Measurements from ENCODE around the gene SRP54. TPM values are rescaled to one million over a fixed set of nuclear protein-coding genes. Genes with fewer than 3 reads are reported as not detected.

SRP54 gene
- polyA plus RNA-seq, 3 donors = 24.9 to 33.6 (median 25.4) TPM

DNA sequence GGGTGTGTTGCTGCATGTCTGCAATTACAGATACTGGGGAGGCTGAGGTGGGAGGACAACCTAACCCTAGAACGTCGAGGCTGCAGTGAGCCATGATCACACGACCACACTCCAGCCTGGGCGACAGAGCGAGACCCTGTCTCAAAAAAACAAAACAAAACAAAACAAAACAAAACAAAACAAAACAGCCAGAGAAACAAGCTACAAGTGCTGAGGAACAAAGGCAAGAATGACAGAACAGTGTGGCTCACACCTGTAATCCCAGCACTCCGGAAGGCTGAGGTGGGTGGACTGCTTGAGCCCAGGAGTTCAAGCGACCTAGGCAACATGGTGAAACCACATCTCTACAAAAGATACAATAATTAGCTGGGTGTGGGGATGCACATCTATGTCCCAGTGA, 38.0 kb upstream of the SRP54 start:
- H3K9me3 Mint-ChIP-seq = peaks cover 5 to 19% (median 11%) of the 10 kb centered on the region in 7 donors
- H3K36me3 Mint-ChIP-seq = peaks cover 11% of the 10 kb centered on the region in 2 donors
- peaks cover 0 to 2% (median 0%) of the 10 kb centered on the region in 3 donors for H3K27me3 Mint-ChIP-seq (ENCODE audit: low read depth in 3 of 3)
- intact Hi-C loops (cut with micrococcal nuclease) = no loop called here
- Histone ChIP-seq H3K9me3 (replicated peaks in 1 of 2; ENCODE audit: control insufficient read depth in 1 of 2, insufficient read depth in 1 of 2, low read length in 2 of 2) (peaks cover 10 to 12% of the 10 kb centered on the region in 2 donors), H3K4me1 (ENCODE audit: control insufficient read depth in 1 of 2, insufficient read depth in 2 of 2, low read length in 2 of 2) (no peaks in the 10 kb centered on the region), H3K79me2 (ENCODE audit: insufficient read depth, low read length) (no peaks in the 10 kb centered on the region), H3K36me3 (replicated peaks in 1 of 2; ENCODE audit: control insufficient read depth in 1 of 2, insufficient read depth in 2 of 2, low read length in 2 of 2) (peaks cover 0 to 8% of the 10 kb centered on the region in 2 donors), H3K9ac (ENCODE audit: insufficient read depth, low read length, poor library complexity, severe bottlenecking) (no peak overlapping the region), H3K27me3 (ENCODE audit: control insufficient read depth in 2 of 2, insufficient read depth in 2 of 2, low read length in 2 of 2) (no peaks in the 10 kb centered on the region), H3K4me2 (replicated peaks; ENCODE audit: extremely low read depth, low read length, poor library complexity, severe bottlenecking) (no peak overlapping the region), H3K4me3 (replicated peaks in 1 of 3; ENCODE audit: low read depth in 2 of 3, low read length in 3 of 3) (no peak overlapping the region), H2AFZ (ENCODE audit: insufficient read depth, low read depth, low read length, poor library complexity, severe bottlenecking) (no peak overlapping the region), H4K20me1 (ENCODE audit: insufficient read depth, low read length) (no peaks in the 10 kb centered on the region), H3K27ac (ENCODE audit: low read depth in 1 of 2, low read length in 2 of 2) (no peak overlapping the region)
- 100% methylated on average over 4 of the region's 7 CpGs for WGBS (ENCODE audit: insufficient coverage)
- H3K4me3 Mint-ChIP-seq = no peak overlapping the region
- DNase-seq = no peak
- H3K27ac Mint-ChIP-seq = no peak overlapping the region
- no peaks in the 10 kb centered on the region for H3K4me1 Mint-ChIP-seq
- no peak for TF ChIP-seq CTCF (IDR thresholded peaks at IDR 0.05)

- Histone ChIP-seq H3K4me1 (ENCODE audit: control insufficient read depth in 1 of 2, insufficient read depth in 2 of 2, low read length in 2 of 2) (no peaks in the 10 kb centered on the region), H3K27ac (ENCODE audit: low read depth in 1 of 2, low read length in 2 of 2) (no peak overlapping the region), H4K20me1 (ENCODE audit: insufficient read depth, low read length) (no peaks in the 10 kb centered on the region), H3K9me3 (replicated peaks in 1 of 2; ENCODE audit: control insufficient read depth in 1 of 2, insufficient read depth in 1 of 2, low read length in 2 of 2) (peaks cover 10 to 12% of the 10 kb centered on the region in 2 donors), H2AFZ (ENCODE audit: insufficient read depth, low read depth, low read length, poor library complexity, severe bottlenecking) (no peak overlapping the region), H3K79me2 (ENCODE audit: insufficient read depth, low read length) (no peaks in the 10 kb centered on the region), H3K4me3 (replicated peaks in 1 of 3; ENCODE audit: low read depth in 2 of 3, low read length in 3 of 3) (no peak overlapping the region), H3K4me2 (replicated peaks; ENCODE audit: extremely low read depth, low read length, poor library complexity, severe bottlenecking) (no peak overlapping the region), H3K9ac (ENCODE audit: insufficient read depth, low read length, poor library complexity, severe bottlenecking) (no peak overlapping the region), H3K36me3 (replicated peaks in 1 of 2; ENCODE audit: control insufficient read depth in 1 of 2, insufficient read depth in 2 of 2, low read length in 2 of 2) (peaks cover 0 to 8% of the 10 kb centered on the region in 2 donors), H3K27me3 (ENCODE audit: control insufficient read depth in 2 of 2, insufficient read depth in 2 of 2, low read length in 2 of 2) (no peaks in the 10 kb centered on the region)
- Mint-ChIP-seq H3K27ac (no peak overlapping the region), H3K4me3 (no peak overlapping the region), H3K9me3 (peaks cover 5 to 19% (median 11%) of the 10 kb centered on the region in 7 donors), H3K36me3 (peaks cover 12 to 17% of the 10 kb centered on the region in 2 donors), H3K4me1 (peaks cover 2% of the 10 kb centered on the region), H3K27me3 (ENCODE audit: low read depth in 3 of 3) (peaks cover 0 to 2% (median 0%) of the 10 kb centered on the region in 3 donors)
- DNase-seq = no peak
- intact Hi-C loops (cut with micrococcal nuclease) = no loop called here
- no peak for TF ChIP-seq CTCF (IDR thresholded peaks at IDR 0.05)
- no CpG with 5 or more reads among the region's 1 CpG for WGBS (ENCODE audit: insufficient coverage)
These were observed 36.1 kb upstream of the SRP54 start for GRCh38 chr14:34946699-34947098.
